PC-3 (cell line): ENCODE data around the gene UVSSA. TPM values are rescaled to one million over a fixed set of nuclear protein-coding genes. Genes with fewer than 3 reads are reported as not detected.

ENCODE experiments used
- ATAC-seq: fragments of 200-7000 bp; cut with Tn5 transposase; 2 replicates; pipeline ENCODE4 v1.9.1; 2020; ENCODE audit warnings: mild to moderate bottlenecking, moderate library complexity
- BruUV-seq: library from RNA; stranded (reverse); fragments of 400-500 nt; replicated peaks from 2 replicates; lab custom pipeline; 2021; lab: Mats Ljungman, UMichigan
- CTCF ChIA-PET: fragments of 300-600 bp; sonication (Branson Sonifier 250); formaldehyde crosslinking; loops from one replicate; lab custom pipeline; 2022; ENCODE audit warnings: antibody characterized with exemption; lab: Charles Lee
- POLR2A ChIA-PET: fragments of 300-600 bp; sonication (Branson Sonifier 250); formaldehyde crosslinking; loops from one replicate; lab custom pipeline; 2022; ENCODE audit warnings: antibody characterized with exemption; ENCODE audit not compliant: unreplicated experiment; lab: Charles Lee
- DNase-seq: peaks from one replicate; pipeline ENCODE4 v3.0.0-alpha.2; 2015
- H2AFZ ChIP-seq: fragments of 300-600 bp; sonication (generic); 2 replicates; pipeline ENCODE4 v1.6.0; 2016; ENCODE audit warnings: antibody characterized with exemption, low read length
- H3F3A ChIP-seq: fragments of 300-600 bp; sonication (generic); one replicate; pipeline ENCODE4 v1.6.0; 2017; ENCODE audit warnings: antibody characterized with exemption, low read length, control low read depth, mild to moderate bottlenecking; ENCODE audit not compliant: unreplicated experiment
- H3K27ac ChIP-seq: fragments of 300-600 bp; sonication (generic); 2 replicates; pipeline ENCODE4 v1.5.1; 2016; ENCODE audit warnings: mild to moderate bottlenecking, low read length
- H3K27me3 ChIP-seq: fragments of 300-600 bp; sonication (generic); 2 replicates; pipeline ENCODE4 v1.6.1; 2016; ENCODE audit warnings: low read length, mixed read lengths
- H3K36me3 ChIP-seq: fragments of 300-600 bp; sonication (generic); 2 replicates; pipeline ENCODE4 v1.6.1; 2016; ENCODE audit warnings: low read depth, mixed run types, low read length, mixed read lengths
- H3K4me1 ChIP-seq: fragments of 300-600 bp; sonication (generic); 2 replicates; pipeline ENCODE4 v1.5.1; 2016; ENCODE audit warnings: low read length; ENCODE audit not compliant: insufficient read depth
- H3K4me2 ChIP-seq: fragments of 300-600 bp; sonication (generic); 2 replicates; pipeline ENCODE4 v1.6.0; 2016; ENCODE audit warnings: low read length
- H3K4me3 ChIP-seq: fragments of 300-600 bp; sonication (generic); 2 replicates; pipeline ENCODE4 v1.5.1; 2016; ENCODE audit warnings: mild to moderate bottlenecking, low read length, mixed read lengths
- H3K79me2 ChIP-seq: fragments of 300-600 bp; sonication (generic); 2 replicates; pipeline ENCODE4 v1.6.1; 2017; ENCODE audit warnings: low read length, mixed read lengths
- H3K9ac ChIP-seq: fragments of 300-600 bp; sonication (generic); 2 replicates; pipeline ENCODE4 v1.6.0; 2016; ENCODE audit warnings: mild to moderate bottlenecking, low read length
- H3K9me2 ChIP-seq: fragments of 300-600 bp; sonication (generic); replicated peaks from 2 replicates; pipeline ENCODE4 v1.6.1; 2016; ENCODE audit warnings: mixed run types, low read length, mixed read lengths
- H3K9me3 ChIP-seq: fragments of 300-600 bp; sonication (generic); 2 replicates; pipeline ENCODE4 v1.6.1; 2016; ENCODE audit warnings: low read length, mixed read lengths
- H4K20me1 ChIP-seq: fragments of 300-600 bp; sonication (generic); 2 replicates; pipeline ENCODE4 v1.6.1; 2016; ENCODE audit warnings: low read length, mixed read lengths
- EZH2 ChIP-seq: fragments of 300-600 bp; sonication (generic); IDR thresholded peaks from one replicate; pipeline ENCODE4 v1.6.1; 2017; ENCODE audit warnings: antibody characterized with exemption, mild to moderate bottlenecking, low read length; ENCODE audit not compliant: unreplicated experiment
- EZH2phosphoT487 ChIP-seq: fragments of 300-600 bp; sonication (generic); IDR thresholded peaks from 2 replicates; pipeline ENCODE4 v1.6.1; 2018; ENCODE audit warnings: mild to moderate bottlenecking, antibody characterized with exemption, low read length, borderline replicate concordance
- intact Hi-C: fragments of 100-400 bp; cut with micrococcal nuclease; formaldehyde crosslinking; loops from 2 replicates; pipeline ENCODE4 v1.9.0; 2023
- total RNA-seq: library from RNA; depleted of rRNA; stranded (reverse); fragments of >200 nt; gene quantifications from 2 replicates; pipeline ENCODE4 v1.2.3, GENCODE V29; 2014
- TF ChIP-seq, protein P1 (sequence below): fragments of 300-600 bp; sonication (generic); conservative IDR thresholded peaks from 2 replicates; pipeline ENCODE4 v1.5.1; 2017; ENCODE audit warnings: antibody characterized with exemption, low read depth, mild to moderate bottlenecking, low read length

UVSSA gene
- total RNA-seq, 1 experiment from 2014 or later: 6.2 TPM

DNA sequence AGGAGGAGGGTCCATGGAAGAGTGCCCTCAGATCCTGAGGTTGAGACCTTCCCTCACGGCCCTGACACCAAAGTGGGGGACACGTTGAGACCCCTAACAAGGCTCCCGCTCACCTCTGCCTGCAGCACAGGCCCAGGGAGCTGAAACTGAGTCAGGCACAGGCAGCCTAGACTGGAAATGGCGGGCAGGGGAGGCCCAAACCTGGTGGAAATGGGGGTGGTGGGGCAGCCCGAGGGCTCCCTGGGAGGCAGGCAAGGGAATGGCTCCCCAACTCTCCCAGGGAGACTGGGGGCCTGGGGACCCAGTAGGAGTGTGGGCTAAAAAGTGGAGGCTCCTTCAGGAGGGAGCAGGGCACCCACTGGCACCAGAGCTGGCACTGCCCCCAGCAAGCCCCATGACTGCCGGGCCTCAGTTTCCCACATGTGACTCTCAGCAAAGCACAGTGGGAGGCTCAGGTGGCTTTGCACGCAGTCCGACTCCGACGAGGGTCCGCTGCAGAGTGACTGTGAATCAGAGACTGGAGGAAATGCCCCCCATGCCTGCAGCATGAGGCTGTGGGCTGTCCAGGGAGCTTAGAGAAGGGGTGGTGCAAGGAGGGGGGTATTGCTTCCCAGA is 53.3 kb downstream of the UVSSA start:
- H3K4me3 ChIP-seq: no peak overlapping the region
- no peaks in the 10 kb centered on the region for H3F3A ChIP-seq
- ChIA-PET CTCF (no interaction called here), POLR2A (interaction anchor here (0.6 kb wide), 1 partner anchor 713 kb away, joined by 3 read pairs; no protein-coding TSS in a partner anchor)
- TF ChIP-seq EZH2phosphoT487 (no peak), EZH2 (no peak)
- TF ChIP-seq, protein P1, sequence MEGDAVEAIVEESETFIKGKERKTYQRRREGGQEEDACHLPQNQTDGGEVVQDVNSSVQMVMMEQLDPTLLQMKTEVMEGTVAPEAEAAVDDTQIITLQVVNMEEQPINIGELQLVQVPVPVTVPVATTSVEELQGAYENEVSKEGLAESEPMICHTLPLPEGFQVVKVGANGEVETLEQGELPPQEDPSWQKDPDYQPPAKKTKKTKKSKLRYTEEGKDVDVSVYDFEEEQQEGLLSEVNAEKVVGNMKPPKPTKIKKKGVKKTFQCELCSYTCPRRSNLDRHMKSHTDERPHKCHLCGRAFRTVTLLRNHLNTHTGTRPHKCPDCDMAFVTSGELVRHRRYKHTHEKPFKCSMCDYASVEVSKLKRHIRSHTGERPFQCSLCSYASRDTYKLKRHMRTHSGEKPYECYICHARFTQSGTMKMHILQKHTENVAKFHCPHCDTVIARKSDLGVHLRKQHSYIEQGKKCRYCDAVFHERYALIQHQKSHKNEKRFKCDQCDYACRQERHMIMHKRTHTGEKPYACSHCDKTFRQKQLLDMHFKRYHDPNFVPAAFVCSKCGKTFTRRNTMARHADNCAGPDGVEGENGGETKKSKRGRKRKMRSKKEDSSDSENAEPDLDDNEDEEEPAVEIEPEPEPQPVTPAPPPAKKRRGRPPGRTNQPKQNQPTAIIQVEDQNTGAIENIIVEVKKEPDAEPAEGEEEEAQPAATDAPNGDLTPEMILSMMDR: no peak
- H3K79me2 ChIP-seq: no peaks in the 10 kb centered on the region
- intact Hi-C loops: no loop called here
- H3K27ac ChIP-seq: no peak overlapping the region
- ATAC-seq (no peak), DNase-seq (no peak)
- H3K9ac ChIP-seq: no peak overlapping the region
- no peaks in the 10 kb centered on the region for H3K9me3 ChIP-seq
- H3K27me3 ChIP-seq: peaks cover 14% of the 10 kb centered on the region
- no peaks in the 10 kb centered on the region for H4K20me1 ChIP-seq
- no peak overlapping the region for H2AFZ ChIP-seq
- H3K4me2 ChIP-seq: no peak overlapping the region
- no peaks in the 10 kb centered on the region for H3K9me2 ChIP-seq
- no peaks in the 10 kb centered on the region for H3K36me3 ChIP-seq
- no peaks in the 10 kb centered on the region for H3K4me1 ChIP-seq
- no TSS peak for BruUV-seq

DNA sequence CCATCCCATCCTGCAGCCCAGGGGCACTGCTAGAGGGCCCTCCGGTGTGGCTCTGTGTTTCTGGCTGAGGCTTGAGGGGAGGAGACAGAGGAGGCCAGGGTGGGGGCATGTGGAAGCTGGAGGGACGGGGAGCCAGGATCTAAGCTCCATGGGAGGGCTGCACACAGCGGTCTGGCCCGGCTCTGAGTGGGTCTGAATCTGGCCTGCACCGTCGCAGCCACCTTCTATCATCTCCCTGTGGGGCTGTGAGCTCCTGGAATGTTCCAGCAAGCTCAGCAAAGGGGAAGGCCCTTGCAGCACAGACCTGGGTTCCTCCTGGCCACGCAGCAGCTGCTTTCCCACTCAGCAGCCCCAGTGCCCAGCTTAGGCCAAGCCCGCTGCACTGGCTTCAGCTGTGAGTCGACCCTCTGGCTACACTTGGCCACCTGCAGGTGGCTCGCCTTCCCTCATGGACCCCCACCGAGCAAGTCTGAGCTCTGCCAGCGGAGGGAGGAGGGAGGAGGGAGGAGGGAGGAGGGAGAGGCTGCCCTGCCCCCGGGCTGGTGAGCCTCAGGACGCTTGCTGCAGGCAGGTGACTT is 53.9 kb downstream of the UVSSA start:
- H3K9me3 ChIP-seq: no peaks in the 10 kb centered on the region
- BruUV-seq: no TSS peak
- TF ChIP-seq, protein P1: no peak
- TF ChIP-seq EZH2 (no peak), EZH2phosphoT487 (no peak)
- H2AFZ ChIP-seq: no peak overlapping the region
- peaks cover 14% of the 10 kb centered on the region for H3K27me3 ChIP-seq
- H3K4me2 ChIP-seq: no peak overlapping the region
- no peak overlapping the region for H3K4me3 ChIP-seq
- no peak overlapping the region for H3K27ac ChIP-seq
- ChIA-PET POLR2A (interaction anchor here (0.6 kb wide), 1 partner anchor 714 kb away, joined by 3 read pairs; no protein-coding TSS in a partner anchor), CTCF (no interaction called here)
- no peaks in the 10 kb centered on the region for H3K36me3 ChIP-seq
- intact Hi-C loops: no loop called here
- no peaks in the 10 kb centered on the region for H4K20me1 ChIP-seq
- DNase-seq: no peak
- H3K9ac ChIP-seq: no peak overlapping the region
- ATAC-seq: peak; percentile 22; the same call in 1 of the 2 replicates
- H3K79me2 ChIP-seq: no peaks in the 10 kb centered on the region
- H3K4me1 ChIP-seq: no peaks in the 10 kb centered on the region
- no peaks in the 10 kb centered on the region for H3F3A ChIP-seq
- H3K9me2 ChIP-seq: no peaks in the 10 kb centered on the region
